Lung microvascular endothelial cell (primary cell): ENCODE measurements around the gene SCUBE1. TPM values are rescaled to one million over a fixed set of nuclear protein-coding genes. Genes with fewer than 3 reads are reported as not detected.
"Not testable (repeated sequence)": the region's sequence is repeated elsewhere in the genome, so short reads cannot be mapped to it uniquely, and the experiment has no call there.

Experiments
- DNase-seq, 2 donors: peaks; one replicate each; pipeline versions ENCODE4 v3.0.0 to v3.0.0-alpha.2; 2010; ENCODE audit warnings: low read depth in 2 of 2
- total RNA-seq: library from RNA; depleted of rRNA; stranded (reverse); fragments of >200 nt; gene quantifications from 2 replicates; pipeline ENCODE4 v1.2.1, GENCODE V29; 2014

Gene SCUBE1
- total RNA-seq, 1 donor from 2014 or later: 0.20 TPM

GRCh38 chr22:43360576-43360975 lies 17.4 kb upstream of the SCUBE1 start:
- no peak for DNase-seq

DNA sequence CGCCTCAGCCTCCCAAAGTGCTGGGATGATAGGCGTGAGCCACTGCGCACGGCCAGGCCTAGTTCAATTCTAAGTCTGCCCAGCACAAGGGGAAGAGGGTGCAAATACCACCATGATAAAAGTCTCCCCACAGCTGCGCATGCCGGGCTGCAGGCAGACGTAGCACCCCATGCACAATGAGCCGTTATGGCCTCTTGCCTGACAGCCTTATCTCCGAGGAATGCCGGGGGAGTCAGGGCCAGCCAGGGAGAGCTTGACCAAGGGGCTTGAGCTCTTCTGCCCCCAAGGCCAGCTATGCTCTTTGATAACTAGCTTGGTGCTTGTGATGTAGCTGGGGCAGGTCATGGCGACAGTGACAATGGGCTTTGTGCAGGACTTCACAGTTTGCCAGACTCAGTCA lies 13.7 kb upstream of the SCUBE1 start:
- DNase-seq: no peak

DNA sequence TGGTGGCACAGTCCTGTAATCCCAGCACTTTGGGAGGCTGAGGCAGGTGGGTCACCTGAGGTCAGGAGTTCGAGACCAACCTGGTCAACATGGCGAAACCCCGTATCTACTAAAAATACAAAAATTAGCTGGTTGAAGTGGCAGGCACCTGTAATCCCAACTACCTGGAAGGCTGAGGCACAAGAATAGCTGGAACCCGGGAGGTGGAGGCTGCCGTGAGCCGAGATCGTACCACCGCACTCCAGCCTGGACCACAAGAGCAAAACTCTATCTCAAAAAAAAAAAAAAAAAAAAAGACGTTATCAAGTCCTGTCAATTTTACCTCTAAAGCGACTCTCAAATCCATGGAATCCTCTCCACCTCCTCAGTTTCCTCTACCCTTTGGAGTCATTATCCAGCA lies 12.5 kb upstream of the SCUBE1 start:
- not testable (repeated sequence) for DNase-seq

- DNase-seq: no peak
These were observed 8.8 kb upstream of the SCUBE1 start for GRCh38 chr22:43351966-43352345.

GRCh38 chr22:43349636-43350035 lies 6.5 kb upstream of the SCUBE1 start:
- DNase-seq: no peak

- DNase-seq: peak; percentile 44 to 60
These were observed 3.4 kb upstream of the SCUBE1 start for GRCh38 chr22:43346521-43346929.

DNA sequence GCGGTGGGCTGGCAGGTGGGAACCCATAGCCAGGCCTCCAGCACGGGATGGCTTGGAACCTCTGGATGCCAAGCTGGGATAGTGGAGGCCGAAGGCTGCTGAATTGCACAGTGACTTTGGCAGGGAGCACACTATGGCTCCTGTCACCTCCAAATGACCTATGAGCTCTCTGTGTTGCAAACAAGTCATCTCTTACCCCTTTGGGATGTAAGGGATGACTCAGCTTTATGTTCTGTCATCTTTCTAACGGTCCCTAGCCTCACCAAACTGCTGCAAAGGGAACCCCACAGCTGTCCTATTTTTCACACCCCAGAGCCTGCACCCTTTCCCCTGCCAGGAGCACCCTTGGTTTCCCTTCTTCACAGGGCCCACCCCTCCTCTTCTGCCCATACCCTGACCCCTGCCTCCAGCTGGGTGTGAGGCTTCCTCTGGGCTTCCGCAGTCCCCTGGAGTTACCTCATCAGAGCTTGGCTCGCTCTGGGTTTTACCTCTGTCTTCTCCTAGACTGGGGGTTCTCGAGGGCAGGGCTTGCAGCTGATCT lies 2.7 kb upstream of the SCUBE1 start:
- DNase-seq: no peak

DNA sequence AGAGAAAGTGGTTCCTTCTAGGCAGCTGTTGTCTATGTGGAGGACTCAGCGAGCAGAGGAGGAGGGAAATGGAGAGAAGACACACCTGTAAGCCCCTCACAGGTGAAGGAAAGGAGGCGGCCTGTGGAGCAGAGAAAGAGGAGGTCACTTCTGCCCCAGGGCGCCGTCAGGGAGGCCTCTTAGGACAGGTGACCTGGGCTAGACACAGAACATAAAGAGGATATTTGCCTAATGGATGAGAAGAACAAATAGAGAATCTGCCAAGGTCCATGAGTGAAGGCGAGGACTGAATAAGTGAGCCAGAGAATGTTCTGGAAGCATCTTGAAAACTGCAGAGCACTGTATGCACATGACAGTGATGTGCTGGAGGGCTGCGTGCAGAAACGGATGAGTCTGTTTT lies 2.2 kb upstream of the SCUBE1 start:
- no peak for DNase-seq

DNA sequence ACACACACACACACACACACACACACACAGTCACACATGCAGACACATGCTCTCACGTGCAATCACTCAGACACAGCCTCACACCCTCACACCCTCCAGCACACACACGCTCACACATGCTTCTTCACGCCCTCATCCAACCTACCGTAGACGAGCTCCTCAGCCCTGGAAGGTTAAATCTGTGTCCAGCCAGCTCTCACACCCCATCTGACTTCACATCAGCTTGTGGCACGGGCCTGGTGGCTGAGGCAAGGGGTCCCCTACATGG lies 1.3 kb upstream of the SCUBE1 start:
- no peak for DNase-seq

DNA sequence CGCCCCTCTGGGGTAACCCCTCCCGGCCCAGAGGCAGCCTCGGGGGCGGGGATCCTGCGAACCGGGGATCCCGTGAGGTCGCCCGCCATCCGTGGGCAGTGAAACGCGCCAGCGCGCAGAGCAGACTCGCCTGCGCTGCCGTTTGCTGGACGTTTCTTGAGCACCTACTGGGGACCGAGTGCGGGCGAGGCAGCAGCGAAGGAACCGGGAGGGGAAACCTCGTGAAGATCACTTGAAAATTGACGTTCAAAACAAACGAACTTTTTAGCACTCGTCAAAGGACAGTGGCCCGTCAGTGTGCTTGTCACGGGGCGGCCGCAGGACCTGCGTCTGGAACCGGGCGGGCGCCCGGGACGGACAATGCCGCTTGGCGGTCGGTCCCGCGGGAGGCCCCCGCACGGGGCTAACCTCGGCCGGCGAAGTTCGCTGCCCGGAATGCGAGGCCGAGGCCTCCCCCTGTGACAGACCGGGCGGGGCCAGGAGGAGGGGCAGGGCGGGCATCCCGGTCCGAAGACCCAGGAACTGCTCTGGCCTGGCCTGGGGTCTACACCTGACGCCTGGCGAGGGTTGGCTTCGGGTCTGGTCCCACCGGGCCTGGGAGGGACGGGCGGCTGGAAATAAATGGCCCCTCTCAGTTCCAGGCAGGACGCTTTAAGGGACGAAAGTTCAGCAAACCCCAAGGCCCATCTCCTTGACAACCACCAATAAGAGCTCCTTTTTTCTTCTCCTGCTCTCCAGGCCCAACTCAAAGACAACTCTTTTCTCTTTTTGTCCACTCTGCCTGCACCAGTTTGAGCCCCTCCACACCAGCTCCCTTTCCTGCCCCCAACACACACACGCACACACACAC lies 723 bp upstream of the SCUBE1 start:
- DNase-seq: no peak

GRCh38 chr22:43342347-43343261 lies 568 bp downstream of the SCUBE1 start:
- DNase-seq: no peak

DNA sequence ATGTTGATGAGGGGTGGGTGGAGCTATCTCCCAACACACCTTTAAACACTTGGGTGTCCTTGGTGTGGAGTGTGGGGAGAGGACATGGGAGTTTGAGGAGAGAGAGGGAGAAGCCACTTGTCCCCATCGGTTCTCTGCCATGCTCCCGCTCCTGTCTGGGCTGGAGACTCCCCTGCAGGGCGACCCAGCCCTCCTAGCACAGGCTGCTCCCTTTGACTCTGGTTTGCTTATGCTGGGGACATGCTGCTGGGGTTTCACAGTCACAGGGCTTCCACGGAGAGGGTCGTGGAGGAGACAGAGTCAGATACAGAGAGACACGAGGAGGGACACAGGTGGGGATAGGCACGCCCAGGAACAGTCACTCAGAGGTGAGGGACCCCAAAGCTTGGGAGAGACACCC lies 1.6 kb downstream of the SCUBE1 start:
- no peak for DNase-seq

GRCh38 chr22:43338766-43339345 lies 4.3 kb downstream of the SCUBE1 start:
- DNase-seq: no peak

- no peak for DNase-seq
These were observed 5.2 kb downstream of the SCUBE1 start for GRCh38 chr22:43337946-43338345.

- DNase-seq: no peak
These were observed 5.8 kb downstream of the SCUBE1 start for GRCh38 chr22:43337385-43337784.

GRCh38 chr22:43334378-43334777 lies 8.8 kb downstream of the SCUBE1 start:
- no peak for DNase-seq

- DNase-seq: no peak
These were observed 9.2 kb downstream of the SCUBE1 start for GRCh38 chr22:43333978-43334377.

DNA sequence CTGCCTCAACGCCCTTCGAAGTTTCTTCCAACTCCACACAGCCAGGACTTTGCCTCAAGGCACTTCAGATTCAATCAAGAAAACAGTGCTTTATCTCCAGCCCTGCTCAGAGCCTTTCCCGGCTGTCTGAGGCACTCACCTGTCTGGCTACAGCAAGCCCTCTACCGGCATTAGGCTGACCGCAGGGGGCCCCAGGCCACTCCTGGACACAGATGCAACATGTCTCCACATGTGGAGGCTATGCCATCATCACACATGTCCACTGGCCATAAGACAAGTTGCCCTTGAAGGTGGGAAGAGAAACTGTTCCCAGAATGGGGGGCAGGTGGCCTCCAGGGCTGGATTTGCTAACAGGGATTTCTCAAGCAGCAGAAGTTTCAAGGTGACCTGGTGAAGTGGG lies 10.0 kb downstream of the SCUBE1 start:
- DNase-seq: no peak

GRCh38 chr22:43331698-43332097 lies 11.5 kb downstream of the SCUBE1 start:
- DNase-seq: no peak

DNA sequence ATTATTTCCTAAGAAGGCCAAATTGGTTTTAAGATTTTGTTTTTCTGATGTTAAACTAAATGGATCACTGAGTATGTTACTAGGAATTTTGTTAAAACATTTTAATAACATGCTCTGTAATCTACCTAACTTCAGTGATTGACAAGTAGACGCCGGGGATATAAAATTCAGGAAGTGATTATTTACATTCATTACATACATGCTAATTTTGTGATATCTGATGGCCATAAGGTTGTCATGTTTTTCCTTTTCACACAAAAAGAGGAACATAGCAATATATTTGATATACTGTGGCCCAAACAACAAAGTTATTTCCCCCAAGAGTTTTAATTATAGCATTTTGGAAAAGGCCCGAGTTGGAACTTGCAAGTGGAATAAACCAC lies 12.1 kb downstream of the SCUBE1 start:
- DNase-seq: no peak

DNA sequence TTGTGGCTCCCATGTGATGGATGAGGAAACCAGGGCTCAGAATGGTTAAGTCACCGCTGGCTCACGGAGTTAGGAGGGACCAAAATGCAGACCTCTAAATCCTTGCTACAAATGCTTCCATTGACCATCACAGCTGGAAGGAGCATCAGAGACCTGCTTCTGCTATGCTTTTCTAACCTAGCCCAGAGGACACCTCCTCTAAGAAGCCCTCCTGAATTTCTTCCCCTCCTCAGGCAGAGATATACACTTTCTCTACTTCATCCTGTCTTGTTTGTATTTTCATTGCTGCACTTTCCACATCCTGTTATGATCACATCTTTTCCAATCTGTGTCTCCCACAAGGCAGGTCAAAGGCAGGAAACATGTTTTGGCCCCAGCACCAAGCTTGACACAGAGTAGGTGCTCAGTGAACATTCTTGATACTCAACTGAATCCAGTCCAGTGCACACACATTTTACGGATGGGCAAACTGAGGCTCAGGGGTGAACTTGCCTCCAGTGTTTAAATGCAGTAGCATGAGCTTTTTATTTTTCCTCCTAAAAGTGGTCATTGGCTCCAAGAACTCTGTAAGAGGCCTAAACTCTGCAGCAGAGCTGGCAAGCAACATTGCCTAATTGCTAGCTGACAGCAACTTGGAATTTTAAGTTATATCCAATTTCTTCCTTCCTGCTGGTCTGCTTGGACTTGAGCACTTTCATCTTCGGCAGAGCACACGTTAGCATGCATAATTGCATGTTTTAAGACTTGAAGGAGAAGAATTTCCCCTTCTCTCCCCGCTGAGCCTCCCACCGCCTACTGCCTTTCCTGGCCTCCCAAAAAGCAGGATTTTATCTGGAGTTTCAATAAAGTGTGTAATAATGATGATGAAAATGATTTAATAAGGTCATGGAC lies 12.7 kb downstream of the SCUBE1 start:
- no peak for DNase-seq
